Mesenchymal stem cell (in vitro differentiated cells and primary cell): ENCODE results near the gene GPANK1.
A peak's percentile ranks its signal among the peaks of the same experiment; 100 is the strongest.

Experiments
- DNase-seq: peaks from one replicate; pipeline ENCODE4 v3.0.0-alpha.2; 2013
- H2AFZ ChIP-seq: one replicate; pipeline ENCODE4 v1.6.1; 2013; ENCODE audit warnings: low read depth, mild to moderate bottlenecking, control low read depth, inconsistent platforms, low read length, moderate library complexity
- H2AK5ac ChIP-seq: 2 replicates; pipeline ENCODE4 v1.6.1; 2013; ENCODE audit warnings: low read length, moderate library complexity, mild to moderate bottlenecking, inconsistent platforms; ENCODE audit not compliant: severe bottlenecking
- H2BK120ac ChIP-seq: one replicate; pipeline ENCODE4 v1.6.1; 2013; ENCODE audit warnings: low read depth, mild to moderate bottlenecking, inconsistent platforms, low read length, moderate library complexity
- H2BK12ac ChIP-seq, 2 experiments: one replicate each; pipeline ENCODE4 v1.6.1; 2013; ENCODE audit warnings: inconsistent platforms in 2 of 2, low read length in 2 of 2, mild to moderate bottlenecking in 2 of 2, moderate library complexity in 2 of 2, control low read depth in 1 of 2
- H2BK15ac ChIP-seq: one replicate; pipeline ENCODE4 v1.6.1; 2013; ENCODE audit warnings: mild to moderate bottlenecking, low read depth, inconsistent platforms; ENCODE audit not compliant: poor library complexity, severe bottlenecking
- H2BK5ac ChIP-seq: 2 replicates; pipeline ENCODE4 v1.6.1; 2013; ENCODE audit warnings: low read depth, mild to moderate bottlenecking, low read length, control low read depth, inconsistent platforms; ENCODE audit not compliant: poor library complexity, severe bottlenecking
- H3K14ac ChIP-seq, 2 experiments: one replicate each; pipeline ENCODE4 v1.6.1; 2013; ENCODE audit warnings: inconsistent platforms in 2 of 2, low read length in 2 of 2, control low read depth in 1 of 2, mild to moderate bottlenecking in 1 of 2, moderate library complexity in 1 of 2
- H3K18ac ChIP-seq, 2 experiments: one replicate each; pipeline ENCODE4 v1.6.1; 2013; ENCODE audit warnings: inconsistent platforms in 2 of 2, low read length in 2 of 2, control low read depth in 1 of 2, low read depth in 1 of 2, mild to moderate bottlenecking in 1 of 2
- H3K23ac ChIP-seq, 2 experiments: one replicate each; pipeline ENCODE4 v1.6.1; 2013; ENCODE audit warnings: inconsistent platforms in 2 of 2, low read length in 2 of 2, mild to moderate bottlenecking in 2 of 2, moderate library complexity in 2 of 2, control low read depth in 1 of 2
- H3K27ac ChIP-seq: 2 replicates; pipeline ENCODE4 v1.5.1; 2013; ENCODE audit warnings: mild to moderate bottlenecking, moderate library complexity, low read length, control low read depth, inconsistent platforms; ENCODE audit not compliant: poor library complexity, severe bottlenecking
- H3K27me3 ChIP-seq, 2 experiments: 2 replicates each; pipeline versions ENCODE4 v1.6.1 to v1.7.0; 2013; ENCODE audit warnings: low read length in 2 of 2, mild to moderate bottlenecking in 2 of 2, moderate library complexity in 2 of 2, control low read depth in 1 of 2, inconsistent platforms in 1 of 2; ENCODE audit not compliant: control insufficient read depth in 1 of 2, insufficient read depth in 1 of 2
- H3K36me3 ChIP-seq, 2 experiments: 2 replicates each; pipeline versions ENCODE4 v1.6.1 to v1.7.0; 2013; ENCODE audit warnings: low read length in 2 of 2, control low read depth in 1 of 2, inconsistent platforms in 1 of 2, low read depth in 1 of 2, mild to moderate bottlenecking in 1 of 2; ENCODE audit not compliant: insufficient read depth in 2 of 2, control insufficient read depth in 1 of 2
- H3K4ac ChIP-seq, 2 experiments: one replicate each; pipeline ENCODE4 v1.6.1; 2013; ENCODE audit warnings: inconsistent platforms in 2 of 2, low read length in 2 of 2, mild to moderate bottlenecking in 2 of 2, moderate library complexity in 2 of 2, control low read depth in 1 of 2, low read depth in 1 of 2
- H3K4me1 ChIP-seq: 2 replicates; pipeline ENCODE4 v1.6.1; 2013; ENCODE audit warnings: low read depth, low read length, control low read depth; ENCODE audit not compliant: control insufficient read depth, insufficient read depth
- H3K4me2 ChIP-seq: 2 replicates; pipeline ENCODE4 v1.6.1; 2013; ENCODE audit warnings: low read length, mild to moderate bottlenecking, inconsistent platforms; ENCODE audit not compliant: poor library complexity, severe bottlenecking
- H3K4me3 ChIP-seq, 2 experiments: 2 replicates each; pipeline versions ENCODE4 v1.5.1 to v1.7.0; 2013; ENCODE audit warnings: low read length in 2 of 2, mild to moderate bottlenecking in 2 of 2, control low read depth in 1 of 2, low read depth in 1 of 2; ENCODE audit not compliant: insufficient read depth in 1 of 2
- H3K79me1 ChIP-seq: replicated peaks from 2 replicates; pipeline ENCODE4 v1.6.1; 2013; ENCODE audit warnings: mild to moderate bottlenecking, control low read depth, low read length, inconsistent platforms; ENCODE audit not compliant: poor library complexity, severe bottlenecking
- H3K9ac ChIP-seq: 2 replicates; pipeline ENCODE4 v1.7.0; 2013; ENCODE audit warnings: mild to moderate bottlenecking, low read length, moderate library complexity
- H3K9me3 ChIP-seq: 2 replicates; pipeline ENCODE4 v1.7.0; 2013; ENCODE audit warnings: mild to moderate bottlenecking, low read length; ENCODE audit not compliant: control insufficient read depth
- H4K8ac ChIP-seq: one replicate; pipeline ENCODE4 v1.6.1; 2013; ENCODE audit warnings: inconsistent platforms, mild to moderate bottlenecking, low read length, moderate library complexity
- H4K91ac ChIP-seq: one replicate; pipeline ENCODE4 v1.6.1; 2013; ENCODE audit warnings: mild to moderate bottlenecking, low read length, inconsistent platforms
- WGBS: methylation state at CpG from one replicate; pipeline ENCODE4 v1.1.7; 2013; ENCODE audit warnings: mixed read lengths; 5-methylcytosine and 5-hydroxymethylcytosine counted together

GPANK1 gene

GRCh38 chr6:31636698-31637596 lies 27.9 kb downstream of the GPANK1 start:
- no peak overlapping the region for H3K9ac ChIP-seq
- no peak overlapping the region for H3K4ac ChIP-seq
- no peaks in the 10 kb centered on the region for H3K9me3 ChIP-seq
- H2BK5ac ChIP-seq = no peak overlapping the region
- peaks cover 90 to 97% of the 10 kb centered on the region in 2 experiments for H3K36me3 ChIP-seq
- H3K4me1 ChIP-seq = peaks cover 1% of the 10 kb centered on the region
- H2BK12ac ChIP-seq = no peak overlapping the region
- no peak overlapping the region for H3K23ac ChIP-seq
- no peak overlapping the region for H3K14ac ChIP-seq
- DNase-seq = no peak
- H3K79me1 ChIP-seq = peaks cover 17% of the 10 kb centered on the region
- H3K18ac ChIP-seq = no peak overlapping the region
- H2AFZ ChIP-seq = no peak overlapping the region
- H2BK15ac ChIP-seq = no peak overlapping the region
- no peak overlapping the region for H2AK5ac ChIP-seq
- H3K27ac ChIP-seq = no peak overlapping the region
- 92% methylated on average over 26 of the region's 27 CpGs for WGBS
- H3K4me2 ChIP-seq = no peak overlapping the region
- H3K4me3 ChIP-seq = no peak overlapping the region
- H3K27me3 ChIP-seq = no peaks in the 10 kb centered on the region
- H2BK120ac ChIP-seq = no peak overlapping the region
- no peak overlapping the region for H4K91ac ChIP-seq
- H4K8ac ChIP-seq = no peak overlapping the region

- Histone ChIP-seq H3K79me1 (peaks cover 17% of the 10 kb centered on the region), H3K18ac (no peak overlapping the region), H3K9me3 (no peaks in the 10 kb centered on the region), H3K4me3 (no peak overlapping the region), H3K14ac (no peak overlapping the region), H3K4me2 (no peak overlapping the region), H2BK120ac (no peak overlapping the region), H4K91ac (no peak overlapping the region), H2BK15ac (no peak overlapping the region), H3K4me1 (peaks cover 1% of the 10 kb centered on the region), H3K27ac (no peak overlapping the region), H3K36me3 (peaks cover 90 to 97% of the 10 kb centered on the region in 2 experiments), H2BK12ac (no peak overlapping the region), H4K8ac (no peak overlapping the region), H2AFZ (no peak overlapping the region), H3K23ac (peak overlapping the region in 1 of 2 experiments; percentile 27), H2AK5ac (no peak overlapping the region), H2BK5ac (no peak overlapping the region), H3K4ac (no peak overlapping the region), H3K9ac (peak overlapping the region; percentile 60), H3K27me3 (no peaks in the 10 kb centered on the region)
- DNase-seq = no peak
- 87% methylated on average over 11 of the region's 11 CpGs for WGBS
Measured at GRCh38 chr6:31634969-31635575, 29.7 kb downstream of the GPANK1 start.

- no peak overlapping the region for H3K18ac ChIP-seq
- no peak overlapping the region for H2BK120ac ChIP-seq
- H4K91ac ChIP-seq = no peak overlapping the region
- peaks cover 18% of the 10 kb centered on the region for H3K79me1 ChIP-seq
- no peaks in the 10 kb centered on the region for H3K27me3 ChIP-seq
- H3K4ac ChIP-seq = no peak overlapping the region
- WGBS = 83% methylated on average over 3 of the region's 3 CpGs
- H3K9ac ChIP-seq = peak overlapping the region; percentile 60
- H3K14ac ChIP-seq = no peak overlapping the region
- no peak for DNase-seq
- H4K8ac ChIP-seq = no peak overlapping the region
- H3K23ac ChIP-seq = no peak overlapping the region
- peaks cover 1% of the 10 kb centered on the region for H3K4me1 ChIP-seq
- no peak overlapping the region for H3K4me3 ChIP-seq
- no peak overlapping the region for H2AK5ac ChIP-seq
- no peak overlapping the region for H2BK5ac ChIP-seq
- H2BK15ac ChIP-seq = no peak overlapping the region
- no peak overlapping the region for H2AFZ ChIP-seq
- no peak overlapping the region for H2BK12ac ChIP-seq
- H3K36me3 ChIP-seq = peaks cover 90 to 97% of the 10 kb centered on the region in 2 experiments
- H3K9me3 ChIP-seq = no peaks in the 10 kb centered on the region
- H3K4me2 ChIP-seq = no peak overlapping the region
- H3K27ac ChIP-seq = no peak overlapping the region
Measured at GRCh38 chr6:31634131-31634530, 30.7 kb downstream of the GPANK1 start.

GRCh38 chr6:31633447-31633846 lies 31.4 kb downstream of the GPANK1 start:
- no peak overlapping the region for H2BK12ac ChIP-seq
- H2AFZ ChIP-seq = no peak overlapping the region
- H4K91ac ChIP-seq = no peak overlapping the region
- no peaks in the 10 kb centered on the region for H3K27me3 ChIP-seq
- no peak overlapping the region for H3K14ac ChIP-seq
- H2AK5ac ChIP-seq = no peak overlapping the region
- no peak overlapping the region for H3K18ac ChIP-seq
- no peak overlapping the region for H3K4me2 ChIP-seq
- no peak overlapping the region for H3K27ac ChIP-seq
- DNase-seq = no peak
- H3K4me1 ChIP-seq = peaks cover 1% of the 10 kb centered on the region
- WGBS = 97% methylated on average over 7 of the region's 7 CpGs
- no peak overlapping the region for H3K4ac ChIP-seq
- no peak overlapping the region for H3K23ac ChIP-seq
- no peak overlapping the region for H2BK5ac ChIP-seq
- no peaks in the 10 kb centered on the region for H3K9me3 ChIP-seq
- H3K9ac ChIP-seq = peak overlapping the region; percentile 60
- H2BK15ac ChIP-seq = no peak overlapping the region
- peaks cover 92 to 98% of the 10 kb centered on the region in 2 experiments for H3K36me3 ChIP-seq
- peaks cover 21% of the 10 kb centered on the region for H3K79me1 ChIP-seq
- H2BK120ac ChIP-seq = no peak overlapping the region
- H3K4me3 ChIP-seq = no peak overlapping the region
- H4K8ac ChIP-seq = no peak overlapping the region
